Lower leg skin (tissue), 4 donors: ENCODE measurements around the gene NGB. TPM values are rescaled to one million over a fixed set of nuclear protein-coding genes. Genes with fewer than 3 reads are reported as not detected.

Source experiments
- DNase-seq, 2 donors: peaks; one replicate each; pipeline ENCODE4 v3.0.0-alpha.2; 2019; ENCODE audit warnings: low spot score in 2 of 2
- H3K4me3 ChIP-seq: fragments of 200-600 bp; sonication (generic); 2 replicates; pipeline ENCODE4 v1.5.1; 2017; ENCODE audit warnings: mild to moderate bottlenecking, low read depth; ENCODE audit not compliant: poor library complexity, severe bottlenecking
- POLR2A ChIP-seq, 2 donors: fragments of 450-650 bp; IDR thresholded peaks; one replicate each; pipeline ENCODE4 v1.6.1; 2016 to 2017; ENCODE audit warnings: antibody characterized with exemption in 2 of 2, mild to moderate bottlenecking in 1 of 2, moderate library complexity in 1 of 2
- WGBS, 2 donors: methylation state at CpG; one replicate each; pipeline ENCODE4 v1.1.5; 2018; 5-methylcytosine and 5-hydroxymethylcytosine counted together
- intact Hi-C: fragments of 100-400 bp; cut with DNase I; formaldehyde crosslinking; loops from one replicate; pipeline ENCODE4 v1.15.0; 2023; ENCODE audit warnings: low total_unique reads
- total RNA-seq, 4 donors: library from RNA; depleted of rRNA; stranded (reverse); fragments of >200 nt; gene quantifications; one replicate each; pipeline ENCODE4 v1.1.0, GENCODE V29; 2016
- TF ChIP-seq, protein P1 (sequence below), 3 donors: fragments of 450-650 bp; IDR thresholded peaks; one replicate each; pipeline ENCODE4 v1.5.1; 2016; ENCODE audit warnings: antibody characterized with exemption in 3 of 3, mild to moderate bottlenecking in 3 of 3, moderate library complexity in 2 of 3

NGB gene
- total RNA-seq, 4 donors from 2014 or later: not detected

DNA sequence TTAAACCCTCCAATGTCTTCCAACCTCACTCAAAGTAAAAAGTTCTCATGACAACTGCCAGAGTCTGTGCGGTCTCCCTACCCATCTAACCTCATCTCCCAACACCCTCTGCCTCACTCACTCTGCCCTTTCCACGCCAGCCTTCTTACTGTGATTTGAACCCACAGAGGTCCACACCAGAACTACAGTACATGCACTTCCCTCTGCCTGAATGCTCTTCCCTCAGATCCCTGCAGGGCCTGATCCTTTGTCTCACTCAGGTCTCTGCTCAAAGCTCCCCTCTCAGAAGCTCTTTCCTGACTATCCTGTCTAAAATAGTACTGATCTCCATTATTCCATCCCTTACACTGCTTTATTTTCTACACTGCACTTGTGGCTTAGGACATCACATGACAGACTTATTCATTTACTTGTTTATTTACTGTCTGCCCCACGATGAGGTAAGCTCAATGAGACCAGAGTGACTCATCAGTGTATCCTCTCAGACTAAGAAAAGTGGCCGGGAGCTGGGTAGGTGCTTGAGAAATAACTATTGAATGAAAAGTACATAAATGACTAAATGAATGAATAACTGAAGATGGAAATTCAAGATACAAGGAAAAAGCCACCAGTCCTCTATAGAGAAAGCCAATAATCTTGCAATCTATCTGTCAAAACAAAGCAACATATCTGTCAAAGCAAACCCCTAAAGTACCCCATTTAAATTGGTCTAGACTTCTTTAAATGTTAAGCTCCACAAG, 32.6 kb upstream of the NGB start:
- 45 to 50% methylated on average over 4 of the region's 4 CpGs for WGBS, 2 donors
- peak in 1 of 2 donors; percentile 66 for DNase-seq
- H3K4me3 ChIP-seq: no peak overlapping the region
- no peak for TF ChIP-seq POLR2A (IDR thresholded peaks at IDR 0.05)
- TF ChIP-seq, protein P1, sequence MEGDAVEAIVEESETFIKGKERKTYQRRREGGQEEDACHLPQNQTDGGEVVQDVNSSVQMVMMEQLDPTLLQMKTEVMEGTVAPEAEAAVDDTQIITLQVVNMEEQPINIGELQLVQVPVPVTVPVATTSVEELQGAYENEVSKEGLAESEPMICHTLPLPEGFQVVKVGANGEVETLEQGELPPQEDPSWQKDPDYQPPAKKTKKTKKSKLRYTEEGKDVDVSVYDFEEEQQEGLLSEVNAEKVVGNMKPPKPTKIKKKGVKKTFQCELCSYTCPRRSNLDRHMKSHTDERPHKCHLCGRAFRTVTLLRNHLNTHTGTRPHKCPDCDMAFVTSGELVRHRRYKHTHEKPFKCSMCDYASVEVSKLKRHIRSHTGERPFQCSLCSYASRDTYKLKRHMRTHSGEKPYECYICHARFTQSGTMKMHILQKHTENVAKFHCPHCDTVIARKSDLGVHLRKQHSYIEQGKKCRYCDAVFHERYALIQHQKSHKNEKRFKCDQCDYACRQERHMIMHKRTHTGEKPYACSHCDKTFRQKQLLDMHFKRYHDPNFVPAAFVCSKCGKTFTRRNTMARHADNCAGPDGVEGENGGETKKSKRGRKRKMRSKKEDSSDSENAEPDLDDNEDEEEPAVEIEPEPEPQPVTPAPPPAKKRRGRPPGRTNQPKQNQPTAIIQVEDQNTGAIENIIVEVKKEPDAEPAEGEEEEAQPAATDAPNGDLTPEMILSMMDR (IDR thresholded peaks at IDR 0.05): no peak
- intact Hi-C loops: loop anchor here (10.0 kb wide), 1 partner anchor 429 kb away; no protein-coding TSS in a partner anchor

DNA sequence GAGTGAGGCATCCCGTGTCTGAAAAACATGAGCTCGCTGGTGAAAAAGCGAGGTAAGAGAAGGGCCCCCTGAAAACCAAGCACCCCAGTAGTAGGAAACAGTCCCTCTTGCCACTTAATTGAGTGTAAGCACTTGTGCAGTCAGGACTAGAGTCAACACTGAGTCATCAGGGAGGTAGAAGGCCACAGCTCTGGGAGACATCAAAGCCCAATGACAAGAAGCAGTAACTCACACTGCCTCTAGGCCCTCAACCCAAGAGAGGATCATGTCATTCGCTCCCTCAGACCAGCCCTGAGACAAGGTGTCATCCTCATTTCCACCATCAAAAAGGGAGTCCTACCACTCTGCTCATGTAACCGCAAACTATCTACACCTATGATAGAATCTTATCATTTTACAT, 31.9 kb upstream of the NGB start:
- H3K4me3 ChIP-seq: no peak overlapping the region
- no peak for TF ChIP-seq POLR2A (IDR thresholded peaks at IDR 0.05)
- TF ChIP-seq, protein P1 (IDR thresholded peaks at IDR 0.05): no peak
- intact Hi-C loops: loop anchor here (10.0 kb wide), 1 partner anchor 428 kb away; no protein-coding TSS in a partner anchor
- 95 to 96% methylated on average over 5 of the region's 5 CpGs for WGBS, 2 donors
- DNase-seq: no peak

GRCh38 chr14:77301103-77301502, 30.1 kb upstream of the NGB start:
- 35 to 38% methylated on average over 10 of the region's 10 CpGs for WGBS, 2 donors
- TF ChIP-seq, protein P1 (IDR thresholded peaks at IDR 0.05): peak in 1 of 3 donors; percentile 71
- TF ChIP-seq POLR2A (IDR thresholded peaks at IDR 0.05): no peak
- intact Hi-C loops: loop anchor here (10.0 kb wide), 1 partner anchor 426 kb away; no protein-coding TSS in a partner anchor

GRCh38 chr14:77299771-77300170, 28.8 kb upstream of the NGB start:
- H3K4me3 ChIP-seq: no peak overlapping the region
- TF ChIP-seq POLR2A (IDR thresholded peaks at IDR 0.05): no peak
- TF ChIP-seq, protein P1 (IDR thresholded peaks at IDR 0.05): no peak
- WGBS, 2 donors: 83 to 89% methylated on average over 4 of the region's 4 CpGs
- no peak for DNase-seq
- intact Hi-C loops: loop anchor here (10.0 kb wide), 1 partner anchor 425 kb away; no protein-coding TSS in a partner anchor

More at GRCh38 chr14:77301103-77301502, 30.1 kb upstream of the NGB start:
- DNase-seq: peak; percentile 79 to 94
- H3K4me3 ChIP-seq: no peak overlapping the region

DNA sequence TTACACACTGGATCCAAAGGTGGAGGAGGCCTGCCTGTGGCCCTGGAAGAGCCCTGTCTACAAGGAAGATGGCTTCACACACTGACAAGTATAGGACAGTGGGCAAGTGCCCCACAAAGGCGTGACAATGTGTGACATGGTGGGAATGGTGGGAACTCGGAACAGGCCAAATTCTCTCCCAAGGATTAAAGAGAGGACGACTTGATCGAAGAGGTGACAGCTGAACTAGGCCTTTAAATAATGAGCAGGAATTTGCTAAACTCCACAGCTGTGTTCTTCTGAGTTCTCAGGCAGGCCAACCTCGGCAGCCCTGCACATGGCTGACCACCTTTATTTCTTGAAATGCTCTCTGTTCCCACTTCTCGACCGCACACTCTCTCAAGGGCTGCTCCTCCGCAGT, 25.9 kb upstream of the NGB start:
- WGBS, 2 donors: 89% methylated on average over 8 of the region's 8 CpGs
- TF ChIP-seq, protein P1 (IDR thresholded peaks at IDR 0.05): no peak
- no peak for TF ChIP-seq POLR2A (IDR thresholded peaks at IDR 0.05)
- intact Hi-C loops: no loop called here
- DNase-seq: no peak
- H3K4me3 ChIP-seq: no peak overlapping the region
